H1 (cell line): ENCODE results near the gene PDLIM3. TPM values are rescaled to one million over a fixed set of nuclear protein-coding genes. Genes with fewer than 3 reads are reported as not detected.

ENCODE experiments used
- CHD2 ChIP-seq: IDR thresholded peaks from 2 replicates; pipeline ENCODE4 v1.6.1; 2012; ENCODE audit warnings: low read length, improper control_type of control experiment
- CREB1 ChIP-seq: IDR thresholded peaks from 2 replicates; pipeline ENCODE4 v1.6.1; 2012; ENCODE audit warnings: inconsistent platforms
- KDM4A ChIP-seq: IDR thresholded peaks from one replicate; pipeline ENCODE4 v1.7.1; 2012; ENCODE audit warnings: low read depth, mild to moderate bottlenecking, moderate library complexity, low read length, inconsistent platforms; ENCODE audit not compliant: severe bottlenecking
- MAX ChIP-seq: IDR thresholded peaks from 2 replicates; pipeline ENCODE4 v1.6.1; 2012; ENCODE audit warnings: inconsistent platforms
- PHF8 ChIP-seq: fragments of 200-600 bp; sonication (generic); conservative IDR thresholded peaks from 2 replicates; pipeline ENCODE4 v1.7.1; 2012; ENCODE audit warnings: low read depth, mild to moderate bottlenecking, inconsistent platforms, low read length, moderate library complexity
- POLR2A ChIP-seq, 2 experiments: IDR thresholded peaks; 1 replicate in 1 of 2; 2 replicates in 1 of 2; pipeline ENCODE4 v1.6.1; 2011; ENCODE audit warnings: low read depth in 2 of 2, low read length in 2 of 2, mild to moderate bottlenecking in 2 of 2; ENCODE audit errors: control extremely low read depth in 1 of 2
- RAD21 ChIP-seq, 2 experiments: IDR thresholded peaks in 1 of 2; conservative IDR thresholded peaks in 1 of 2; 2 replicates each; pipeline ENCODE4 v1.6.1; 2011; ENCODE audit warnings: low read depth in 2 of 2, low read length in 2 of 2, improper control_type of control experiment in 1 of 2, inconsistent platforms in 1 of 2, mild to moderate bottlenecking in 1 of 2, moderate library complexity in 1 of 2
- polyA plus RNA-seq, 7 experiments: library from polyadenylated mRNA; depleted of rRNA in 3 of 7; stranded (reverse) in 5 of 7; unstranded in 2 of 7; fragments of >200 nt in 5 of 7; fragments of 200-250 nt in 2 of 7; gene quantifications; 1 replicate in 5 of 7; 2 replicates in 1 of 7; 4 replicates in 1 of 7; pipeline versions ENCODE4 v1.2.1 to v1.2.3, GENCODE V29; 2011 to 2013; ENCODE audit warnings: missing spikeins in 2 of 7, mixed read lengths in 2 of 7
- total RNA-seq: library from RNA; stranded (reverse); fragmentation: NEBNext Ultra II Directional; extraction: Animal tissue kit (Norgen Biotek cat#: 25700); gene quantifications from 2 replicates; pipeline ENCODE4 v1.2.1, GENCODE V29; 2021

PDLIM3 gene
- total and polyA plus RNA-seq, 2 of the 8 experiments (the other 6 are each of a cell fraction or from before 2014, with no cell fraction given): 7.6 to 8.1 TPM

GRCh38 chr4:185471235-185472102, 63.8 kb downstream of the PDLIM3 start, which contains the start of gene CCDC110 (continued):
- TF ChIP-seq CHD2: no peak
- peak; percentile 25 for TF ChIP-seq PHF8
- TF ChIP-seq CREB1: peak; percentile 52; the same call in 1 of the 2 replicates
- TF ChIP-seq RAD21 (IDR thresholded peaks at IDR 0.05 in 1 of 2, conservative IDR thresholded peaks at IDR 0.05 in 1 of 2; ENCODE audit: low read depth in 2 of 2, low read length in 2 of 2): peak; percentile 44 to 68
- TF ChIP-seq POLR2A (IDR thresholded peaks at IDR 0.05; ENCODE audit: control extremely low read depth in 1 of 2, low read depth in 2 of 2, low read length in 2 of 2): no peak
- 0 out of 2 replicates have a peak, but pooled peaks have one; percentile 24 for TF ChIP-seq MAX
- peak; percentile 96 for TF ChIP-seq KDM4A
